HG02610 (cell line): ENCODE measurements around the gene LRSAM1.

Experiments used
- ATAC-seq: cut with Tn5 transposase; IDR thresholded peaks from one replicate; pipeline ENCODE4 v1.9.1; 2021; ENCODE audit warnings: mild to moderate bottlenecking, moderate library complexity; ENCODE audit not compliant: unreplicated experiment

Gene LRSAM1

DNA sequence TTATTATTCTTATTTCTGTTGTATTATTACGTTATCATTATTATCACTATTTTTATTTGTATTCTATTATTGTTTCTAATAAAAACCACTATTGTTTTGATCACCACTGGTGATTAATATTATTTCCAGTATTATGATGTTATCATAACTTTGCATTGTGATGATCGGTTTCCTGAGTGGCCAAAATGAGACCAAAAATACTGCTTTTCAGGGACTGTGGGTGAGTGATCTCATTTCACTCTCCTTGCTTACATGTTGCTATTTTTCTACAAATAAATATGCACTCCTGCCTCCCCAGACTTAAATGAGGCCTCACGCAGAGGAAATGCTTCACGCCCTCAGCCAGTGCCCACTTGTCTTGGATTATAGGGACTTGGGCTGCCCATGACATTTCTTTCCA is 78.4 kb downstream of the LRSAM1 start:
- no peak for ATAC-seq

GRCh38 chr9:127530206-127530941 is 79.1 kb downstream of the LRSAM1 start:
- ATAC-seq = no peak

DNA sequence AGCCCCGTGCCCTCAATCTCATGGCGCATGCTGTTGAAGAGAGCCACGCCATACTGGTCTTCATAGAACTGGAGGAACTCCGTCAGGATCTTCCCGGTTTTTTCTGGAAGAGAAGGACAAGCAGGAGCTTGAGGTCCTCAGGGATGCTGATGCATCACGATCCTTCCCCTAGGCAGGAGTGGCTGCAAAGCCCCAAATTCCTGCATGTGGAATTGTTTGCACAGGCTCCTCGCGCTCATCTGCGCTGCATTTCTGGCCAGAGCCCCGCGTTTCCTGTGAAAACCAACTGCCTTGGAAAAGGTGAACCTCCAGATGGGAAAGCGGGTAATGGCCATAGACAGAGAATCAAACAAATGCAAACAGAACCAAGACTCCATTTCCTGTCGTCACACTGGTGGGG is 80.4 kb downstream of the LRSAM1 start:
- ATAC-seq = no peak

DNA sequence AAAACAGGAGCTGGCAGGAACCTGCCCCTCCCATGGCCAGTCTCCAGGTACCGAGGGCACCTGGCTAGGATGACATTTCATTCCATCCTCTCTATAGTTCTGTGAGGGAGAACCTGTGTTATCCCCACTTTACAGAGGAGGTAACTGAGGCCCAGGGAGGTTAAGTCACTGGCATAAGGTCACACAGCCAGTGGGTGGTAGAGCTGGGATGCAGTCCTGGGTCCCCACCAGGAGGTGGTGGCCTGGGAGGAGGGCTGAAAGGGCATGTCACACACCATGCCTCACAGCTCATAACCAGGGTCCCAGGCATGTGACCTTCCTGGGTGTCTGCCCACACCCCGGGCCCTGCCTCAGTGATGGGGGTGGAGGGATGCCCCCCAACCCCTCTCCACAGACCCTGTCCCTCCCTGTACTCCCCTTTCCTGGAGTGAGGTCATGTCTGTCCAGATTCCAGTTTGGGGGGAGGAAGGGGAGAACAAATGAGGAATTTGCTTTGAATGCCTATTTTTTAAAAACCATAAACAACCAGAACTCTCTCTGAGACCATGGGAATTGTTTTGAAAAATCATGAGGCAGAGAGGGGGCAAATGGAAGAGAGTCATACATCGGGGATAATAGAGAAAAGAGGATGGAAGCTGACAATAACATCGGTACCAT is 83.1 kb downstream of the LRSAM1 start:
- ATAC-seq = no peak

DNA sequence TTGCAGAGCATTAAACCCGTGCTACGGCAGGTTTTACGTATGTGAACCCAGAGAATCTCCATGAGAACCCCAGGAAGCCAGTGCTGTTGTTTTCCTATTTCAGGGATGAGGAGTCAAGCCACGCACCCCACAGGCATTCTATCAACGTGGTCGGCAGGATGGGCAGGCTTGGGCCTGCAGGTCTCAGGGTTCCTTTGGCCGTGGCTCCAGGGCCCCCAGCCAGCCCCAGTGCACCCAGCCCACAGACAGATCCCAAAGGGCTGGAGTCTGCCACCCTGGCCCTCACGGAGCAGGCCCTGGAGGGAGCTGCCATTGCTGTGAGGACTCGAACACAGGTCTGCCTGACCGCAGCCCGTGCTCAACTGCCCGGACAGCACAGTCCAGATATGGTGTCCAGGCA is 83.6 kb downstream of the LRSAM1 start:
- ATAC-seq = no peak

- ATAC-seq = no peak
Observed at GRCh38 chr9:127535396-127535795, 84.1 kb downstream of the LRSAM1 start.

DNA sequence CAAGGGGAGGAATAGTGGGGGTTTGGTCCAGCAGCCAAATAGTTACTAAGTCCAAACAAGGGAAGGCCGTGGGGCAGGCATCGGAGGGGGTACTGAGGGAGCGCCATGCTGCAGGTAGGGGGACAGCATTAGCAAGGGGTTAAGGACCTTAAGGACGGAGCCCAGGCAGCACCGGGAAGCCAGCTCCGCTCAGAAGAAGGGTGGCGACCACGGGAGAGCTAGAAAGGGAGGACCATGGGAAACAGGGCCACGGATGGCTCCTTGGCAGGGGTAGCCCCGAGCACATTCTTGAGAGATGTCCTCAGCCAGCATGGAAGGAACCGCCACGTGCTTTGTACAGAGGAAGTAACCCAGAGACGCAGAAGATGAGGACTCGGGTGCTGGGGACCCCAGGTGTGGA is 84.5 kb downstream of the LRSAM1 start:
- no peak for ATAC-seq

DNA sequence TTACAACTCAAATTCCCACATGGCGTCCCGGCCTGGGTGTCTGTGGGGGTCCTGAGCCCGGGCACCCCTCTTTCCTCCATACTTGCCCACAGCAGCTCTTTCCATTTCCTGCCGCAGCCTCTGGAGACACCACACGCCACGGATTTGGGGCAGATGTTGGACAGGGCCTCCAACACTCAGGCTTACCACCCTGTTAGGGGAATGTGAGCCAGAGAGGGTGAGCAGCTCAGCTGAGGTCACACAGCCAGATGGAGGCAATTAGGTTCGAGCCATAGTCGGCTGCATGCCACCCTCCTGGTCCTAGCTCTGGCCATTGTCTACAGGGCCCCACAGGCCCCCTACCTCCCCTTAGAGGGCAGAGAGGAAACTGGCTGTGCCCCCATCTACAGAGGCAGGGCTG is 85.2 kb downstream of the LRSAM1 start:
- ATAC-seq = no peak

DNA sequence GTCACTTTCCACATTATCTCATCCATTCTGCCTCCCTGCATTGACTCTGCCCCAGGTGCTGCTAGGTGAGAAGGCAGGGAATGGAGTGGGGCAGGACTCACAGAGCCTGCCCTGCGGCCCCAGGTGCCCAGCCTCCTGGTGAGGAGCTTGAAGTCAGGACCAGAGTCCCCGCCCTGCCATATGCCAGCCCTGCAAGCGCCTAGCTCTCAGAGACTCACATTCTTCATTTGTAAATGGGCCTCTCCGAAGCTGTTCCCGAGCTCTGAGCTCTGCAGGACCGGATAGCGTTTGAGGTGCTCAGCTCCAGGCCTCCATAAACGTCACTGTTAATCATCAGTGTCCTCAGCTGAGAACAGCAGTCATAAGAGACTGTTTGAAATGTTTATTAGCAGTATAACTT is 85.7 kb downstream of the LRSAM1 start:
- ATAC-seq = no peak

GRCh38 chr9:127537792-127538191 is 86.5 kb downstream of the LRSAM1 start:
- ATAC-seq = no peak

- no peak for ATAC-seq
Observed at GRCh38 chr9:127538849-127539258, 87.5 kb downstream of the LRSAM1 start.

DNA sequence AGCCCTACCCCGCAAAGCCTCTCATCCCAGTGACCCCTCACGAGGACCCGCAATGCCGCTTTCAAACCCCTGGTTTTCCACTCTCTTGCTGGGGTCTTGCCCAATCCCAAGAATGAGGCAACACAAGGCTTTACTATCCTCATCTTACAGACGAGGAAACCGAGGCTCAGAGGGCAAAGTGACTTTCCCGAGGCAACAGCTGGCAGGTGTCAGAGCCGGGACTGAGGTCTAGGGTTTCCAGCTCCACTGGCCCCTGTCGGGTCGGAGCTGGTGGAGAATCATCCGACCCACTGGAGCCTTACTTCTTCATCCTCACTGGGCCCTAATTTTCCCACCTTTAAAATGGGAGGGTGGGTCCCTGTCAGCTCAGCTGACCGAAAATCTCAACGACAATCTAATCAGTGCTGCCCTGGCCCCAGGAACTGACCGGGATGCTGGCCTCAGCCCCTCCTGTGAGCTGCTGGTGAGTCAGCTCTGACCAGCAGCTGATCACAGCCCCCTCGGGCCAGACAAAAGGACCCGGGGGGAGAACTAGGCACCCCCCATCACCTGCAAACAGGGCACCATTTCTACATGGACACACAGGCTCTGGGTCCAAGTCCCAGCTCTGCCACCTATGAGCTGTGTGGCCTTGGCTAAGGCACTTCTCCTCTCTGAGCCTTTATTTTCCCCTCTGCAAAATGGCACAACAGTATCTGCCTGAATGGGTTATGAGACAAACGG is 88.1 kb downstream of the LRSAM1 start:
- no peak for ATAC-seq

DNA sequence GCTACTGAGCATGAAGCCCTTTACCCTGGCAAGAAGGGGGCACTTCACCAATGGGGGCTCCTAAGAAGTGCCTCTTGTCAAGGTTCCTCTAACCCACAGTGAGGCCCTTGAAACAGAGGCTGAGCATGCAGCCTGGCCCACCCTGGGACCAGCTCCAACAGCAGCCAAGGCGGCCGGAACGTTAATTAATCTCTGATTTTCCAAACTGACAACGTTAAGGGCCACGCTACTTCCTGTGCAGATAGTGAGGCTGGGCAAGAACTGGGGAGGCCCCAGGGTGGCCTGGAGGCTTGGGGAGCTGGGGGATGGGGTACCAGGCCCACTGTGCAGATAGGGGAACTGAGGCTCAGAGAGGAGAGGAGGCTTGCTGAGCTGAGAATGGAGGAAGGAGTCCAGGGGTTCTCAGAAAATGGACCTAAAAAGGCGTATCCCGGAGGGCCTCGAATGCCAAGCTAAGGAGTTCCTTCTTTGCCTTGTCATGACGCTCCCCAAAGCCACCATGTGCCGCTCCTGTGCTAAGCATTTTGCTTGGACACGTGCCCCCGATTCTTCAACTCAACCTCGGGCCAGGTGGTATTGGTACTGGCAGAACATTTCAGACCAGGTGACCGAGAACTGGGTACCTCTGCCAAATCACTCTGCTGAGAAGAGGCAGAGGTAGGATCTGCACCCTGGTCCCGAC is 88.8 kb downstream of the LRSAM1 start:
- no peak for ATAC-seq

- ATAC-seq = no peak
Observed at GRCh38 chr9:127540664-127541041, 89.3 kb downstream of the LRSAM1 start.

GRCh38 chr9:127541176-127541575 is 89.9 kb downstream of the LRSAM1 start:
- ATAC-seq = no peak

DNA sequence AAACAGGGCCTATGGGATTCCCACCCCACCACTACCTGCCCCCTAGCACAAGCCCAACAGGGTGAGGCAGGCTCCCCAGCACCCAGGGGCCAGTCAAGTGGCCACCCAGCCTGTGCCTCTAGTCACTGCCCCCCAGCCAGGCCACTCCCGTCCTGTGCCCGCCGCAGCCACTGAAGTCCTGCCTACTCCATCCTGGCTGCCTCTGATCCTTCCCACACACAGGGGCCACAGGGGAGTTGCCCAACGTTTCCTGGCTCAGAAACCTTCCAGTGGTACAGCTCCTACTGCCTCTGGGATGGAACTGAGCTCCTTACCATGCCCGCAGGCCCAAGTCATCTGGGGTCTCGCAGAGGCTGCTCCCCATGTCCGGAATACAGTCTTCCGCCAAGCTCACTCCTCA is 90.6 kb downstream of the LRSAM1 start:
- ATAC-seq = no peak

DNA sequence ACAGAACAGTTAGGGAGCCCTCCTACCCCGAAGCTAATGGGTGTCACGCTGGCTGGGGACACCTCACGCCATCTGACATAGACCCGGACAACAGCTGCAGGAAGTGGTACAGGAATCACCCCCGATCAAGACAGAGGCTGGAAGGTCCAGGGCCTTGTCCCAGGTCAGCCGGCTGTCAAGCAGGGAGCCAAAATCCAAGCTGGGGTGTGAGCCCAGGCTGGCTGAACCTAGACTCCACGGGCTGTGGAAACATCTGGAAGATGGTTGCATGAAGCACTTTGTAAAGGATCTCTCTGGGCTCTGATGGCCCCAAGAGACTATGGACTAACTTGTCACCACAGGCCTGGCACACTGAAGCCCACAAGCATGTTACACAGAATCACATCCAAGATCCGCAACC is 91.9 kb downstream of the LRSAM1 start:
- no peak for ATAC-seq

DNA sequence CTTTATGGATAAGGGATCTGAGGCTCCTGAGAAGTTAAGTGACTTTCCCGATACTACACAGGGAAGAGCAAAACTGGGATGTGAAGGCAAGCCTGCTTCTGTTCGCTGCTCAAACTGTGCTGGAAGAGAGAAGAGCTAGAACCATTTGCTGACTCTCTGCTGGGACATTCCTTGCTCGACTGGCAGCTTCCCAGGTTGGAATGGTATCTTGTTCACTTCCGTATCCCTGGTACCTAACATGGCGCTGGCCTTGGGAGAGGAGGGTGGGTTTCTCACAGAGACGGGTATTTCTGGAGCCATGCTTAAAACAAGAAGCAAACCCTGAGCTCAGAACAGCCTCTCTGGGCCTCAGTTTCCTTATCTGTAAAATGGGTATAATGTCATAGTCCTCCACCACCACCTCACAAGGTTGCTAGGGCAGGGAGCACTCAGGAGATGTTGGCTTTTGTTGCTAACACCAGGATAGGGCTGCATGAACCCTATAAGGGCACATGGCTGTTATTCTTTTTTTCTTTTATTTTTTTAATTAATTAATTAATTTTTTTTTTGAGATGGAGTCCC is 92.7 kb downstream of the LRSAM1 start:
- no peak for ATAC-seq

GRCh38 chr9:127545196-127546124 is 94.2 kb downstream of the LRSAM1 start:
- ATAC-seq = no peak
